Activated CD4-positive, alpha-beta T cell treated with anti-CD3 and anti-CD28 coated beads, Interleukin-2, amount 50 U/mL, for 24 hours (primary cell): ENCODE data around the gene METTL14.

ENCODE experiments used
- DNase-seq, 2 donors: peaks; one replicate each; pipeline ENCODE4 v3.0.0-alpha.2; 2020; ENCODE audit warnings: low read depth in 1 of 2, low spot score in 1 of 2

The METTL14 gene

GRCh38 chr4:118732591-118733330, 47.6 kb downstream of the METTL14 start:
- no peak for DNase-seq

- no peak for DNase-seq
These were observed 49.5 kb downstream of the METTL14 start for GRCh38 chr4:118734491-118735205.

- no peak for DNase-seq
These were observed 51.7 kb downstream of the METTL14 start for GRCh38 chr4:118736900-118737299.

- DNase-seq: no peak
These were observed 52.9 kb downstream of the METTL14 start for GRCh38 chr4:118738090-118738489.

GRCh38 chr4:118739022-118739713, 54.0 kb downstream of the METTL14 start:
- DNase-seq: no peak

GRCh38 chr4:118740869-118741268, 55.7 kb downstream of the METTL14 start:
- no peak for DNase-seq

- DNase-seq: no peak
These were observed 56.2 kb downstream of the METTL14 start for GRCh38 chr4:118741301-118741855.

GRCh38 chr4:118742050-118742449, 56.9 kb downstream of the METTL14 start:
- no peak for DNase-seq

- DNase-seq: no peak
These were observed 58.7 kb downstream of the METTL14 start for GRCh38 chr4:118743867-118744266.

- DNase-seq: no peak
These were observed 60.2 kb downstream of the METTL14 start for GRCh38 chr4:118745357-118745756.

GRCh38 chr4:118746251-118746919, 61.2 kb downstream of the METTL14 start:
- DNase-seq: no peak

GRCh38 chr4:118749347-118749988, 64.3 kb downstream of the METTL14 start:
- DNase-seq: no peak

GRCh38 chr4:118751629-118752323, 66.6 kb downstream of the METTL14 start:
- no peak for DNase-seq

- DNase-seq: no peak
These were observed 67.4 kb downstream of the METTL14 start for GRCh38 chr4:118752551-118752950.

- no peak for DNase-seq
These were observed 67.9 kb downstream of the METTL14 start for GRCh38 chr4:118753096-118753495.

GRCh38 chr4:118753685-118754084, 68.5 kb downstream of the METTL14 start:
- DNase-seq: no peak

GRCh38 chr4:118754890-118755289, 69.7 kb downstream of the METTL14 start:
- no peak for DNase-seq

- DNase-seq: no peak
These were observed 70.4 kb downstream of the METTL14 start for GRCh38 chr4:118755438-118756226.

GRCh38 chr4:118756429-118756828, 71.2 kb downstream of the METTL14 start:
- DNase-seq: no peak
